ENCODE data around the gene KNL1. TPM values are rescaled to one million over a fixed set of nuclear protein-coding genes. Genes with fewer than 3 reads are reported as not detected.

Gene KNL1
- total RNA-seq, 4 donors from 2014 or later = 0.10 to 0.33 (median 0.33) TPM; not detected in 1

DNA sequence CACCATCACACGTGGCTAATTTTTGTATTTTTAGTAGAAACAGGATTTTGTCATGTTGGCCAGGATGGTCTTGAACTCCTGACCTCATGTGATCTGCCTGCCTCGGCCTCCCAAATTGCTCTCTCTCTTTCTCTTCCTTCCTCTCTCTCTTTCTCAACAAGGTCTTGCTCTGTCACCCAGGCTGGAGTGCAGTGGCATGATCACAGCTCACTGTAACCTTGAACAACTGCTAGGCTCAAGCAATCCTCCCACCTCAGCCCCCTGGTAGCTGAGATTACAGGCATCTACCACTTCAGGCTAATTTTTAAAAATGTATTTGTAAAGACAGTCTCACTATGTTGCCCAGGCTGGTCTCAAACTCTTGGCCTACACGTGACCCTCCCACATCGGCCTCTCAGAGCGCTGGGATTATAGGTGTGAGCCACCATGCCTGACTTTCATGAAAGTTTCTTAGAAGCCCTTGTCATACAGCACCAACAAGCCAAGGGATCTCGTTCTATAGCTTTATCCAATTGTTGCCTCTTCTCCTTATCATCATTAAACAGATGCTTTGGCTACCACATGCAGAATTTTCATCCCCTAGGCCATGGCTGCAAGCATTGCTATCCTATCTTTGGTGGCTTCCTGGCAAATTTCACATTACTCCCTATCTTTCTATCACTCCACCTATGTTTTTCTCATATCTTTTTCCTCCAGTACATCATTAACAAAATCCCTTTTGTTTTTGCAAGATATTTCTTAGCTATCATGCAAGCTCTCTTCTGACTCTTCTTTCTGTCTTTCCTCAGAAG is 34.9 kb upstream of the KNL1 start:
- TF ChIP-seq, protein P1, sequence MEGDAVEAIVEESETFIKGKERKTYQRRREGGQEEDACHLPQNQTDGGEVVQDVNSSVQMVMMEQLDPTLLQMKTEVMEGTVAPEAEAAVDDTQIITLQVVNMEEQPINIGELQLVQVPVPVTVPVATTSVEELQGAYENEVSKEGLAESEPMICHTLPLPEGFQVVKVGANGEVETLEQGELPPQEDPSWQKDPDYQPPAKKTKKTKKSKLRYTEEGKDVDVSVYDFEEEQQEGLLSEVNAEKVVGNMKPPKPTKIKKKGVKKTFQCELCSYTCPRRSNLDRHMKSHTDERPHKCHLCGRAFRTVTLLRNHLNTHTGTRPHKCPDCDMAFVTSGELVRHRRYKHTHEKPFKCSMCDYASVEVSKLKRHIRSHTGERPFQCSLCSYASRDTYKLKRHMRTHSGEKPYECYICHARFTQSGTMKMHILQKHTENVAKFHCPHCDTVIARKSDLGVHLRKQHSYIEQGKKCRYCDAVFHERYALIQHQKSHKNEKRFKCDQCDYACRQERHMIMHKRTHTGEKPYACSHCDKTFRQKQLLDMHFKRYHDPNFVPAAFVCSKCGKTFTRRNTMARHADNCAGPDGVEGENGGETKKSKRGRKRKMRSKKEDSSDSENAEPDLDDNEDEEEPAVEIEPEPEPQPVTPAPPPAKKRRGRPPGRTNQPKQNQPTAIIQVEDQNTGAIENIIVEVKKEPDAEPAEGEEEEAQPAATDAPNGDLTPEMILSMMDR (IDR thresholded peaks at IDR 0.05 in 4 of 5, conservative IDR thresholded peaks at IDR 0.05 in 1 of 5) = no peak
- TF ChIP-seq POLR2A (IDR thresholded peaks at IDR 0.05) = no peak
- Histone ChIP-seq H3K4me1 (peaks cover 44 to 60% of the 10 kb centered on the region in 2 donors), H3K27me3 (no peaks in the 10 kb centered on the region), H3K36me3 (peaks cover 0 to 19% of the 10 kb centered on the region in 2 donors), H3K27ac (no peak overlapping the region), H3K4me3 (no peak overlapping the region), H3K9me3 (no peaks in the 10 kb centered on the region)
- DNase-seq (no peak), ATAC-seq (no peak)
- intact Hi-C loops (cut with DNase I; ENCODE audit: low total_unique reads) (no loop called here), in situ Hi-C loops (cut with MboI; ENCODE audit: low sequenced_read_pairs in 4 of 4) (no loop called here)

DNA sequence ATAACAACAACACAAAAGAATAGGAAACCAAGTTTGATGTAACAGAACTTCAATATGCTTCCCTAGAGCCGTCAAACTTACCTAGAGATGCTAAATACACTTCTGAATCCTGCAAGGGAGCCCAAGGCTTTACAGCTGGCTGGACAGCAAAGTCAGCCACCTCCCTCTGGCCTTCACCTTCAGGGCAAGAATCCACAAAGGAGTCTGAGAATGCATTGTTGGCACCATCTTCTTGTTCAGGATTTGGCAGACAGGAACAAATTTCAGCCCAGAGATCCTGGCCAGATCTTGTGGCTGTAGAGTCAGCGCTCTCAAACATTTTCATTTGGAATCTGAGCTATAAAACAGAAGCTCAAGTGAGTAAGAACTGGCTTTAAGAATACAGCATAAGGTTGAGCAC is 31.4 kb upstream of the KNL1 start:
- Histone ChIP-seq H3K9me3 (no peaks in the 10 kb centered on the region), H3K27me3 (no peaks in the 10 kb centered on the region), H3K27ac (peak overlapping the region; percentile 96 to 99 (median 97)), H3K36me3 (peaks cover 0 to 4% of the 10 kb centered on the region in 2 donors), H3K4me3 (no peak overlapping the region), H3K4me1 (peaks cover 37% of the 10 kb centered on the region in 2 donors)
- in situ Hi-C loops (cut with MboI; ENCODE audit: low sequenced_read_pairs in 4 of 4) (no loop called here), intact Hi-C loops (cut with DNase I; ENCODE audit: low total_unique reads) (loop anchor here (10.0 kb wide), 2 partner anchors 118 to 458 kb away; partner anchors contain the start of genes BAHD1 and BMF)
- DNase-seq = no peak
- ATAC-seq = no peak
- TF ChIP-seq, protein P1 (IDR thresholded peaks at IDR 0.05 in 4 of 5, conservative IDR thresholded peaks at IDR 0.05 in 1 of 5) = no peak
- TF ChIP-seq POLR2A (IDR thresholded peaks at IDR 0.05) = no peak

DNA sequence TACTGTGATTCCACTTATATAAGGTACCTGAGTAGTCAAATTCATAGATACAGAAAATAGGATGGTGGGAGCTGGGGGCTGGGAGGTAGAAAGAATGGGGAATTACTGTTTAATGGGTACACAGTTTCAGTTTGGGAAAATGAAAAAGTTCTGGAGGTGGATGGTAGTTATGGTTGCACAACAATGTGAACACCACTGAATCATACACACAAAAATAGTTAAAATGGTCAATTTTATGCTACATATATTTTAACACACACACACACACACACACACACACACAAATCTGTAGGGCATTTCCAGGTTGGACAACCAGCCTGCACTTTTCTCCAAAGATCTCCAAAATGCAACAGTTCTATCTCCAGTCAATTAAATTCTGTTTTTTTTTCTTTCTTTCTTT is 30.6 kb upstream of the KNL1 start:
- H3K9me3 ChIP-seq = no peaks in the 10 kb centered on the region
- H3K27ac ChIP-seq = peak overlapping the region; percentile 96 to 99 (median 97)
- DNase-seq (no peak), ATAC-seq (no peak)
- no peak for TF ChIP-seq POLR2A (IDR thresholded peaks at IDR 0.05)
- in situ Hi-C loops (cut with MboI; ENCODE audit: low sequenced_read_pairs in 4 of 4) (no loop called here), intact Hi-C loops (cut with DNase I; ENCODE audit: low total_unique reads) (loop anchor here (10.0 kb wide), 2 partner anchors 119 to 459 kb away; partner anchors contain the start of genes BAHD1 and BMF)
- no peaks in the 10 kb centered on the region for H3K27me3 ChIP-seq
- peaks cover 0 to 4% of the 10 kb centered on the region in 2 donors for H3K36me3 ChIP-seq
- H3K4me1 ChIP-seq = peaks cover 37 to 39% of the 10 kb centered on the region in 2 donors
- H3K4me3 ChIP-seq = no peak overlapping the region

DNA sequence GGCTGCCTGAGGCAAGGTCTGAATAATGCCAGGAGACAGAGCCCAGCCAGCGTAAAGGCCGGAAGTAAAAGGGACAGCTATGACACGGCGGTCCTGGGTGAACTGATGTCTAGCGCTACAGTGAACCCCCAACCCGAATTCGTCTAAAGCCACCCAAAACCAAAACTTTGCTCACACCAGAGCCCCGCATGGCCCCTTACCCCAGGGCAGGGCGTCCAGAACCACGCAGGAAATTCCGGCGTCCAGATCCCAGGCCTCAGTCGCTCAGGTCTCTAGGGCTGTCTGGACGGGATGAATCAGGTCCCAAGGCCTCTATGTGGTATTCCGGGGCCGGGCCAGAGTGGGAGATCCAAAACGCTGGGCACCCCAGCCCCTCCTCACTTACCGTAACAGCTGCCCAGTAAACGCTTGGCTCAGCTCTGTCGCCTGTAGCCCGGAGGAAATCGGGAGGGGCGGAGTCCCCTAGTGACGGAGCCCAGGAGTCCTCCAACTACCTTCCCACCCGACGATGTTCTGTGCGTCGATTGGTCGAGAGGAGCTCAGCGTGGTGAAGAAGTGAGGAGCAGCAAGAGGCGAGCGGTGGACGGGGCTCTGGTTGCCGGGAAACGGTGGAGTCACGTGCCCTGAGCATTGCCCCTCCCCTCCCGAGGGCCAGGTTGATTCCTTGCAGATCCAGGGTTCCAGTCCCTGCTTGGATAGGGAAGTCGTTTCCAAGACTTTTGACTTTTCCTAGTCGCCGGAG is 29.3 kb upstream of the KNL1 start, which contains the start of gene CCDC32:
CCDC32 (minus strand) TSS at position 452 of the 742 bp plus-strand sequence. CDS start 2,027 bp downstream, outside the sequence.
- H3K4me3 ChIP-seq = peak within 1 kb of the TSS; percentile 70 to 92 (median 80)
- H3K9me3 ChIP-seq = no peaks in the 10 kb centered on the region
- TF ChIP-seq, protein P1 (IDR thresholded peaks at IDR 0.05 in 4 of 5, conservative IDR thresholded peaks at IDR 0.05 in 1 of 5) = no peak
- peak; percentile 92 to 94 for TF ChIP-seq POLR2A (IDR thresholded peaks at IDR 0.05)
- ATAC-seq = peak; percentile 95 to 98
- intact Hi-C loops (cut with DNase I; ENCODE audit: low total_unique reads) (loop anchor here (1.0 to 10.0 kb wide), 6 partner anchors 10 to 460 kb away; partner anchors contain the start of genes BAHD1, BMF and RMDN3), in situ Hi-C loops (cut with MboI; ENCODE audit: low sequenced_read_pairs in 4 of 4) (no loop called here)
- H3K27ac ChIP-seq = peak within 1 kb of the TSS; percentile 96 to 99 (median 97)
- peaks cover 42 to 44% of the 10 kb centered on the region in 2 donors for H3K4me1 ChIP-seq
- H3K27me3 ChIP-seq = no peaks in the 10 kb centered on the region
- DNase-seq = peak; percentile 99
- H3K36me3 ChIP-seq = peaks cover 0 to 4% of the 10 kb centered on the region in 2 donors

All from gastrocnemius medialis (tissue), 4 donors.